Coronary artery (tissue), 2 donors: ENCODE measurements around the gene JAZF1.

ENCODE experiments used
- DNase-seq: peaks from one replicate; pipeline ENCODE4 v3.0.0-alpha.2; 2017; ENCODE audit warnings: low spot score
- H3K27ac ChIP-seq, 2 donors: fragments of 200-600 bp; sonication (generic); one replicate each; pipeline ENCODE4 v1.5.1; 2016 to 2019
- H3K4me3 ChIP-seq: fragments of 200-600 bp; sonication (generic); 2 replicates; pipeline ENCODE4 v1.5.1; 2016; ENCODE audit warnings: mild to moderate bottlenecking, moderate library complexity
- TF ChIP-seq, protein P1 (sequence below): fragments of 200-600 bp; sonication (generic); IDR thresholded peaks from one replicate; pipeline ENCODE4 v1.5.1; 2019; ENCODE audit warnings: antibody characterized with exemption

The JAZF1 gene

DNA sequence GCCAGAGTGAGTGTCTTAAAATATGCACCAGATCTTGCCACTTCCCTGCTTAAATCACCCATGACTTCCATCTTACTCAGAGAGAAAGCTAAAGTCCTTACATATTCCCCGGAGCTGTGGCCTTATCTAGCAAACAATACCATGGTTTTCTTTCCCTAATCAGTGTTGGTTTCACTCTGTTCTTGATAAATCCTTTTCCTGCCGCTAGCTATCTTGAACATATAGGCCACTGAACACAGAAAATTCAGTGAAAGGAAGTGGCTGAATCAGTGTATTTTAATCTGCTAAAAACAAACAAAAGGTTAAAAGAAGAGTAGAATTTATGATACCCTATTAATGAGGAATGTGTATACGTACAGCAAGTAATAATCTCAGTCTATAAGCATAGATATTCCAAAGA is 42.0 kb upstream of the JAZF1 start:
- Histone ChIP-seq H3K4me3 (no peak overlapping the region), H3K27ac (no peak overlapping the region)
- TF ChIP-seq, protein P1, sequence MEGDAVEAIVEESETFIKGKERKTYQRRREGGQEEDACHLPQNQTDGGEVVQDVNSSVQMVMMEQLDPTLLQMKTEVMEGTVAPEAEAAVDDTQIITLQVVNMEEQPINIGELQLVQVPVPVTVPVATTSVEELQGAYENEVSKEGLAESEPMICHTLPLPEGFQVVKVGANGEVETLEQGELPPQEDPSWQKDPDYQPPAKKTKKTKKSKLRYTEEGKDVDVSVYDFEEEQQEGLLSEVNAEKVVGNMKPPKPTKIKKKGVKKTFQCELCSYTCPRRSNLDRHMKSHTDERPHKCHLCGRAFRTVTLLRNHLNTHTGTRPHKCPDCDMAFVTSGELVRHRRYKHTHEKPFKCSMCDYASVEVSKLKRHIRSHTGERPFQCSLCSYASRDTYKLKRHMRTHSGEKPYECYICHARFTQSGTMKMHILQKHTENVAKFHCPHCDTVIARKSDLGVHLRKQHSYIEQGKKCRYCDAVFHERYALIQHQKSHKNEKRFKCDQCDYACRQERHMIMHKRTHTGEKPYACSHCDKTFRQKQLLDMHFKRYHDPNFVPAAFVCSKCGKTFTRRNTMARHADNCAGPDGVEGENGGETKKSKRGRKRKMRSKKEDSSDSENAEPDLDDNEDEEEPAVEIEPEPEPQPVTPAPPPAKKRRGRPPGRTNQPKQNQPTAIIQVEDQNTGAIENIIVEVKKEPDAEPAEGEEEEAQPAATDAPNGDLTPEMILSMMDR = no peak
- DNase-seq = no peak

DNA sequence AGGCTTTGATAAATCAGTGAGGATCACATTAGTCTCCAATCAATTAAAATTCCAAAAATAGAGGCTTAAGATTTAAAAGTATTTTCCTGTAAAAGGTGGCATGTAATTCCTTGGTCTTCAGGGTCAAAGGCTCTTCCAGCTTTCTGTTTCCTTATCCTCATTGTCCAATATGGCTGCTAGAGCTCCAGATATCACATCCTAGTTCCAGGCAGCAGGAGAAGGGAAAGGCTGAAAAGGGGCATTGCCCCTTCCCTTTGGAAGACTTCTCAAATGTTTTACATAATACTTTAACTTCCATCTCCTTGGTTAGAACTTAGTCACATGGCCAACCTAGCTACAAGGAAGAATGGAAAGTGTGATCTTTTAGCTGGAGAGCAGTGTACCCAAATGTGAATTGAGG is 39.2 kb upstream of the JAZF1 start:
- TF ChIP-seq, protein P1 = no peak
- DNase-seq = no peak
- Histone ChIP-seq H3K27ac (no peak overlapping the region), H3K4me3 (no peak overlapping the region)

DNA sequence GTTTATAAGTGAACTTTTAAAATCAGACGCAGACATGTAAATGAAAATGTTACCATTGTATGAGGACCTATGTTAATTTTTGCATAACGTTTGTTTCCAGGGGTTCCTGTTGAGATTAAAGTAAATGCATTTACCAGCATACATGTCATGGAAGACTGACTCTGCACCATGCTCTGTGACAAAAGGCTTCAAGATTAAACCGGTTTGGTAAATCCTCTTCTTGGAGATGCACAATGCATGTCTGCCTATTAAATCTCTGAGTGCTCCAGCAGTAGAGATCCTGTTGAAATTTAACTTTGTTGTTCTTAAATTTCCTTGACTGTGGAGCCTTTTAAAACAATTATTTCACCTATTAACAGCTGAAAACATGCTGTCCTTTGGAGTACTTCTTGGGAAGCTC is 36.5 kb upstream of the JAZF1 start:
- DNase-seq = no peak
- TF ChIP-seq, protein P1 = no peak
- H3K27ac ChIP-seq = no peak overlapping the region
- no peak overlapping the region for H3K4me3 ChIP-seq

DNA sequence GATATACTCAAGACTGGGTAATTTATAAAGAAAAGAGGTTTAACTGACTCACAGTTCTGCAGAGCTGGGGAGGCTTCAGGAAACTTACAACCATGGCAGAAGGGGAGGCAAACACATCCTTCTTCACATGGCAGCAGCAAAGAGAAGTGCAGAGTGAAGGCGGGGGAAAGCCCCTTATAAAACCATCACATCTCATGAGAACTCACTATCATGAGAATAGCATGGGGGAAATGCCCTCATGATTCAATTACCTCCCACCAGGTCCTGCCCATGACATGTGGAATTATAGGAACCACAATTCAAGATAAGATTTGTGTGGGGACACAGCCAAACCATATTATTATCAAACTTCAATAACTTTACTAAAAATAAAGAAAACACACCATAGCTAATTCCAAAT is 30.4 kb upstream of the JAZF1 start:
- no peak for DNase-seq
- Histone ChIP-seq H3K4me3 (no peak overlapping the region), H3K27ac (no peak overlapping the region)
- TF ChIP-seq, protein P1 = no peak

DNA sequence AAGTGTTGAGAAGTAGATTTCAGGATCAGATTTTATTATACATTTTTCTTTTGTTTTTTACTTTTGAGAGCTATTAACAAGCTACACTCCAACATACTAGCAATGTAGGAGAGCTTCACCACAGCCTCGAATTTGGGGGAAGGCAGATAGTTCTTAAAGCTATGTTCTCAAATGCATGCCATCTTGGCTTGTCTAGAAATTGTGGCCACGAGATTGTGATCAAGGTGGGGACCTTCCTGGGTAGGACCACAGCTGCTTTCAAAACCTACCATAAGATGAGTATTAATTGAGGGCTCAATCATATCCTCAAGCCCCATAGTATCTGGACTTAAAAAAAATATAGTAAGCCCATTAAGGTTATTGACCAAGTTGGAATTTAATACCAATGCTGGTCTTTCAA is 27.9 kb upstream of the JAZF1 start:
- DNase-seq = no peak
- no peak overlapping the region for H3K27ac ChIP-seq
- TF ChIP-seq, protein P1 = no peak
- H3K4me3 ChIP-seq = no peak overlapping the region

DNA sequence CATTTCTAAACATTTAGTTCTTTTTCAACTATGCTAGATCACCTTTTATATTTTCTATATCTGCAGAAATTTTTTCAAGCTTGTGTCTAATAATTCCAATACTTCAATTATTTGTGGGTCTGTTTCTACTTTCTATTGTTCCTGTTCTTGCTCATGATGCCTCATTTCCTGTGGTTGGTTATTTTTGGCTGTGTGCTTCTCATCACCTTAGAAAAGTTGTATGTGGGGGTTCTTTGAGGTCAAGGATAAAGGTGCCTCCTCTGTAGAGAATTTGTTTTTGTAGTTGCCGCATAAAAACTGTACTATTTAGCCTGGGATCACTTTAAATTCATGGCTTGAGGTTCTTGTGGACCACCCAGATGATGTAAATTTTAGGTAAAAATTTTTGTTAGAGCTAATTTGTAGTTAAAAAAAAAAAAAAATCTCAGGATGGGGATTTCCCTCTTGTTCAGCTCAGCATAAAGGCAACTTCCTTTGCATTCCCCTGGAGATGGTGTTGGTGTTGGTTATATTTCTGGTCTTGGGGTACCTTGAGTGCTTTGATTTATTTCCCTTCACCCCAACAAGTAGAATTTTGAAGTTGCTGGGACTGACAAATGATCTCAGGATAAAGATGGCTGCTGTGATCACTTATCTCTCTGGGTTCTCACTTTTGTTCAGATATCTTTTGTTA is 27.0 kb upstream of the JAZF1 start:
- TF ChIP-seq, protein P1 = no peak
- no peak for DNase-seq
- H3K4me3 ChIP-seq = no peak overlapping the region
- no peak overlapping the region for H3K27ac ChIP-seq

DNA sequence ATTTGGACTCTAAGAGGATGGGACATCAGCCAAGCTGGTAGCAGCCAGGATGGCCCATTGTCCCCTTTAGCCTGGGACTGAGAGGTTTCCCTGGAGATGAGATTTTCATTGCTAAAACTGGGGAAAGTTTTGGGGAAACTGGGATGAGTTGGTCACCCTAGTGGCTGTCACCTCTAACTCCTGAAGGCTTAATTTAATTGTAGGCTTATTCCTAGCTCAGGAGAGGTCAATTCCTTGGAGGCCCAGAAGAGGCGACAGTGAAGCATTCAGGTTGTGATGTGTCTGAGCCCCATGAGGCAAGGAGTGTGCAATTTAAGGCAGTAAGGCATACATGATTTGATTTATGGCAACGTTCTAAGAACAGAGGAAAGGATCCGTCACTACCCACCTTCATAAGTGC is 24.9 kb upstream of the JAZF1 start:
- Histone ChIP-seq H3K27ac (no peak overlapping the region), H3K4me3 (no peak overlapping the region)
- TF ChIP-seq, protein P1 = no peak
- DNase-seq = no peak
